NCI-H2196 treated with DMSO at 0.1 percent for 48 hours (cell line): ENCODE results near the gene CENPT.

Source experiments
- DNase-seq: peaks from one replicate; lab custom pipeline; 2025; ENCODE audit not compliant: unreplicated experiment; lab: John Stamatoyannopoulos, UW

CENPT gene

DNA sequence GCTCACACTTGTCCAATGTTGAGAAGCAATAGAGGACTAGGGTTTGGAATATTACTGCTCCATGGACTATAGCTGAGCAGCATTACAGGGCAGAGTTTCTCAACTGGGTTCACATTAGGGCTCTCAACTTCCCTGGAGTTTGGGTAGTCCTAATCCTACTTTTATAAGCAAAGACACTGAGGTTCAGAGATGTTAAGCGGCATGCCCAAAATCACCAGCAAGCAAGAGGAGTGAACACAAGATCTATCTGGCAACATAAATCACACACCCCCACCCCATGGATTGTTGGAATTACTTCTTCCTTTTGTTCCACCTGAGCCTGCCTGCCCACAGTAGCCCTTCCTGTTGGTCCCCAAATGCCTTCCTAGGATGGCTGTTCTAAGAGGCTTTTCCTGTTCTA is 35.6 kb downstream of the CENPT start:
- no peak for DNase-seq

DNA sequence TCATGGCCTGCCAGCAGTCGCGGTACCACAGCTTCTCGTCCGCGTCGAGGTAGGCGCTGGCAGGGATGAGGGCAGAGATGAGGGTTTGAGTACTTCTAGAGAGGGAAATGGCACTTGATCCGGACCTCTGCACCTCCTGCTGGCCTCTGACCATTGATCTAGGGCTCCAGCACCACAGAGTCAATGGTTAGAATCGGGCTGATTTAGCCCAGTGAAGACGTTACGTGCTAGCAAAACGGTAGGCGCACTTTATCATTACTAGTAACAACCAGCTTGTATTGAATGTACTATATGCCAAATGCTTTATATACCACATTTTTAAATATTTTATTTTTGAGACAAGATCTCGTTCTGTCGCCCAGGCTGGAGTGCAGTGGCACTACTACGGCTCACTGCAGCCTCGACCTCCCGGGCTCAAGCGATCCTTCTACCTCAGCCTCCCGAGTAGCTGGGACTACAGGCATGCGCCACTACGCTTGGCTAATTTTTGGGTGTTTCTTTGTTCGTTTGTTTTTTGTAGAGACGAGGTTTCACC is 40.3 kb downstream of the CENPT start:
- no peak for DNase-seq

DNA sequence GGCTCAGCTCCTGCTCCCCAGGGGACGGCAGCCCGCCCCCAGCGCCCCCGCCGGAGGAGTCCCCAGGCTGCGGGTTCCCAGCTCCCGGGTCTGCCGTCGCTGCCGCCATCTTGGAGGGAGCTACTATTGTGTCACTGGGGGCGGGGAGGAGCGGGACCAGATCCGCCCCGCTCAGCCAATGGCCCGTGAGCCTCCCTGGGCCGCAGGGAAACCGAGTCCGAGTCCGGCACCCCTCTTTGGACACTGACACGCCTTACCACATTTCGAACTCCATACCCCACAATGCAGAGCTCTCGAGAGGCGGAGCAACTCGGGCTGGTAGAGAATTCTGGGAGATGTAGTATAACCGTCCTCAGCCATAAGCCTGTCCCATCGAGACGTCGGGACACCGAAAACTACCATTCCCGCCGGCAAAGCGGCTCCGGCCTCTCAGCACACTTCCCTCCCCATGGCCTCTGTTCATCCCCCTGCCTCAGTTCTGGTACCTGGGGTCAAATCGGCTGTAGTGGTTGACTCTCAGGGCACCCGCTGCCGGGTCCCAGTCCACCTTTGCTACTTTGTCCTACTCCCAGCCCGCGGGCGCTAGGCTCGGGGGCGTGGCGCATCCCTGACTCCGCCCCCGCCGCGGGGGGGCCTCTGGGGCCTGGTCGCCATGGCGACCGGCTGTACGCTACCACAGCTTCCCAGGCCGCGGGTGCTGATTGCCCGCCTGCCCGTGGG is 40.9 kb downstream of the CENPT start, which contains the start of the genes RANBP10 and TSNAXIP1:
Gene RANBP10, minus strand, starts transcription at position 133 of the 720 bp plus-strand sequence. Its CDS starts 24 bp downstream, at position 109.
Gene TSNAXIP1, plus strand, starts transcription at position 462 of the 720 bp plus-strand sequence. CDS start 261 bp downstream, outside the sequence.
- DNase-seq, result peak; percentile 88

DNA sequence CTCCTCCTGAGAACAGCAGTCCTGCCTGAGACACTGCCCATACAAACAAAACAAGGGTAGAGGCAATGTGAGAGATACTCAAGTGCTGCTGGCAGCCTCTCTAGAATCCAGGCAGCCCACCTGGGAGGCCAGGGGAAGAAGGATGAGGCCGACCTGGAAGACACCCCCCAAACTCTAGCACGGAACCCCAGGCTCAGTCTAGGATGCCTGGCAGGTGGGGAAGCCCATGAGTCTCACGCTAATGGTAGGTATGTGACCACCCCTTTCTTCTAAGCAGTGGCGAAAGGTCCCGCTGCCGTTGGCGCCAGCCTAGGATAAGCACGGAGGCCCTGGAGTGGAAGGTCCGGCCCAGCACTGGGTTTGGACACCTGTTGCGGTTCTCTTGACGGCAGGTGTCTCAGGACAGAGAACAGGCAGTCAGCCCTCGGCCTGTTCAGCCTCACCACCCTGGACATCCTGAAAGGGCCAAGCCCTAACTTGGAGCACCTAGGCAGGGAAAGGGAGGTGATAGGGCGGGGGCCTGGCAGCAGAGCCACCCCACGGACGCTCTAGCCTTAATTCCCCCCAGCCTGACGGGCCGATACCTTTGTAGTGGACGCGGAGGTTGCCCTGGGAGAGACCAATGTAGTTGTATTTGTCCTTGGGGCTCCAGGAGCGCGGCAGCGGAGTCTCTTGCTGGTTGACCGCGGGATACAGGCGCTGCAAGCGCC is 41.6 kb downstream of the CENPT start:
- no peak for DNase-seq

DNA sequence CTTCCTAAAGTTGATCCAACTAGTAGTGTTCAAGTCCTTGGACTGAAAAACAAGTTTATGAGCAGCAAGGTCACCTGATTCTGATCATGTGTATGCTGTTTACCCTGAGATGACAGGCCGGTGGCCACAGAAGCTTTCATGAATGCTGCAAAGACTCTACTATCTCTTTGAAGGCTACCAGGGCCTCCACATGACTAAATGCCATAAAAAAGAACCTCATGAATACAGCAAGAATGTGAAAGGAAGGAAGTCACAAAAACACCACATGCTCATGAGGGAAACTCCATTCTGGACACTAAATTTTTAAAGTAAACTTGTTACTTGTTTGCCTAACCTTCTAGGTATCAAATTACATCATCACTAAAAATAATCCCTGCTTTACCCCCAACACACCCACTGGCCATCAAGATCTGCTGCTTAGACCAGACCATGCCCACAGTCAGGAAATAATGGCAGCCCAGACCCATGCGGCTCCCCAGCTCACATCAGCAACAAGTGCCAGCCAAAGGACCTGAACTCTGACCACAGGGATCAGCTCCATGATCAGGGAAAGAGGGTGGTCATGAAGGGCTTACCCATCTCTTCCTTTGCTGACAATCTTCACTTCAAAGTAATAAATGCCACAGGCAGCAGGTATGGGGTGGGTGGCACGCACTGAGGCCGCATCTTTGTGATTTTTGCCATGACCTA is 42.5 kb downstream of the CENPT start:
- no peak for DNase-seq

DNA sequence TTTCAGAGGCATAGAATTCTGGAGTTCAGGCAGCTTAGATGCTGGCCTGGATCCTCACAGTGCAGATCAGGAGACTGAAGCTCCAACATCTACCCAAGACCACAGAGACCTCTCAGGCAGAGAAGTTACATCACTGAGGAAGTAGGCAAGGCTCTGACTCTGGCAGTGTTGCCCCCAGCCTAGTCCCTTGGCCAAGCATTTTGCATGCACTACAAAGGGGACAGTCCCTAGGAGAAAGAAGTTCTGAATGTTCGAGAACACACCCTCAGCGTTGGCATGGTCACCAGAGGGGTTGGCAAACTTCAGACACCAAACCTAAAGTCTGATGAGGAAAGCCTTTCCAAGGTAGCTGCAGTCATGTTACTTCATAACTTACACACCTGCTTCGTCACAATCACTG is 43.6 kb downstream of the CENPT start:
- no peak for DNase-seq

DNA sequence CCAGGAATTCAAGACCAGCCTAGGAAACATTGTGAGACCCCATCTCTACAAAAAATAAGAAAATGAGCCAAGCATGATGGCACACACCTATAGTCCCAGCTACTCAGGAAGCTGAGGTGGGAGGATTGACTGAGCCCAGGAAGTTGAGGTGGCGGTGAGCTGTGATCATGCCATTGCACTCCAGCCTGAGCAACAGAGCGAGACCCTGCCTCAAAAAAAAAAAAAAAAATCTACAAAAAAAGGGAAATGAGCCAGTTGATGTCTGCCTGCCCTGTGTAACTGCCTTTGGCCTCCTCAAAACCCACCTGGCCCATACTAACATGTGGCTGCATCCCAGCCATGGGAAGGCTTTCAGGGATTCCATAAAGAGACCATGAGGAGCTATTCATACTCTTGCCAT is 45.6 kb downstream of the CENPT start:
- DNase-seq, result no peak

DNA sequence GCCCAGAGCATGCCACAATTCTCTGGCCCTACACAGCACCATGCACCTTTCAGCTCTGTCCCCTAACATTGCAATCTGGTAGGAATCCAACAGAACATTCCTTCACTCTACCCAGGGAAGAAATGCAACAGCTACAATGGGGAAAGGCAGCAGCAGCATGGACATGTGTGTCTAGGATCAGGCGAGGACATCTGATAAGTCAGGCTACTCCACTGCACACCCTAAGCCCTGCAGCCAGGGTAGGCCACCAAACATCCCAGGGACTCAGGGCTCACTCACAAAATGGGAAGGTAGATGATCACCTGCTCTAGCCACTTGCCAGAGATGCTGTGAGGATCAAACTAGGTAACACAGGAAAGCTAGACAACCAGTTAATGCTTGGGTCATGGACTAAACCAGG is 46.3 kb downstream of the CENPT start:
- no peak for DNase-seq

DNA sequence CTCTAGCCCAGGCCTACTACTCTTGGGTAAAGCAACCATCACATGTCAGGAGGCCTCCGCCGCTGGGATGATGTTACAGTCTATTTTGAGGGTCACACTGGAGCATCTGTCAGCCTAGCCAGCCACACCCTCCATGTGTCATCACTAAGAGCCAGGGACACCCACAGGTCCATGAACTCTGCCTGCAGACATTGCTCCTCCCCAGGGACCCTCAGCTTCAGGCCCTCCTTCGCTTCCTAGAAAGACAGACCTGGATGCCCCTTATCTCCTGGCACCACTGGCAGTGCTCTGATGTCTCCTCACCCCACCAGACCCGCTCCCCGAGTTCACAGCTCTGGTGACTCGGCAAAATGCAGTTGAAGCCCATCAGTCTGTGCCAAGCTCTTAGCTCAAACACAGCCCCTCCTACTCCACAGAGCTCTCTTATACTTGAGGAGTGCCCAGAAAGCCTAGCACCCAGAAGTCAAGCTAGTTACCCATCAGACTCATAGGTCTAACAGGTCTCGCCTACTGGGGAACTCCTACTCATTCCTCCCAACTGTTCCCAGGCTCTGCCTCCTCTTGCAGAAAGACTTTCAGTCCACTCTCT is 47.1 kb downstream of the CENPT start:
- no peak for DNase-seq

DNA sequence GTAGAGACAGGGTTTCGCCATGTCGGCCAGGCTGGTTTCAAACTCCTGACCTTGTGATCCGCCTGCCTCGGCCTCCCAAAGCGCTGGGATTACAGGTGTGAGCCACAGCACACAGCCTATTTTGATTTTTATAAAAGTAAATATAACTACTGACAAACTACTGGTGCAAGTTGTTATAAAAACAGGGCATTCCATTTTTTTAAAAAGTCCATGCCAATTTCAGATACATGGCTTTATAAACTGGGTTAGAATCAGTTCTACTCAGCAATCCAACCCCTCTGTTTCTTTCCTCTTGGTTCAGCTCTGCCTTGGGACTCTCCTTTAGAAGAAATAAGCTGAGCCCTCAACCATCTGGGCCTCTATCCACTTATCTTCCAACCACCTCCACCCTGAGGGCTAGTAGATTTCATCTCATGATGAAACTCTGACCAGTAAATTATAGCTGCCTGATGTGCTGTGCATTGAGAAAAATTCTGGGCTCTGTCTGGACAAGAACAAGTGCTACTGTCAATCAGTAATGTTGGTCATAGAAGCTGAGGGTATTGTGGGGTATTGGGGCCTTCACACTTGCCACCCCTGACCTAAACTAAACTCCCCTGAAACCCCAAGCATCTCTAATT is 51.3 kb downstream of the CENPT start:
- no peak for DNase-seq

DNA sequence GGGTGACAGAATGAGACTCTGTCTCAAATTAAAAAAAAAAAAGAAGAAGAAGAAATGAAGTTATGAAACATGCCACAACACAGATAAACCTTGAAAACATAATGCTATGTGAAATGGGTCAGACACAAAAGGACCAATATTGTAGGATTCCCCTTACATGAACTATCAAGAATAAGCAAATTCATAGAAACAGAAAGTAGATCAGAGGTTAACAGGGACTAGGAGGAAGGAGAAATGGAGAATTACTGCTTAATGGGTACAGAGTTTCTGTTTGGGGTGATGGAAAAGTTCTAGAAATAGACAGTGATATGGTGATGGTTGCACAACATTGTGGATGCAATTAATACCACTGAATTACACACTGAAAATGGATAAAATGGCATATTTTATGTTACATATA is 57.4 kb downstream of the CENPT start:
- DNase-seq, result no peak

DNA sequence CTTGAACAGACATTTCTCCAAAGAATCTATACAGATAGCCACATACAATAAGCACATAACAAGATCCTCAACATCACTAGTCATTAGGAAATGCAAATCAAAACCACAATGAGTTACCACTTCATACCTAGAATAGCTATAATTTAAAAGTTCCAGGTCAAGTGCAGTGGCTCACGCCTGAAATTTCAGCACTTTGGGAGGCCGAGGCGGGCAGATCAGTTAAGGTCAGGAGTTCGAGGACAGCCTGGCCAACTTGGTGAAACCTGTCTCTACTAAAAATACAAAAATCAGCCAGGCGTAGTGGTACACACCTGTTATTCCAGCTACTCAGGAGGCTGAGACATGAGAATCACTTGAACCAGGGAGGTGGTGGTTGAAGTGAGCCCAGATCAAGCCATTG is 61.0 kb downstream of the CENPT start:
- DNase-seq, result no peak

DNA sequence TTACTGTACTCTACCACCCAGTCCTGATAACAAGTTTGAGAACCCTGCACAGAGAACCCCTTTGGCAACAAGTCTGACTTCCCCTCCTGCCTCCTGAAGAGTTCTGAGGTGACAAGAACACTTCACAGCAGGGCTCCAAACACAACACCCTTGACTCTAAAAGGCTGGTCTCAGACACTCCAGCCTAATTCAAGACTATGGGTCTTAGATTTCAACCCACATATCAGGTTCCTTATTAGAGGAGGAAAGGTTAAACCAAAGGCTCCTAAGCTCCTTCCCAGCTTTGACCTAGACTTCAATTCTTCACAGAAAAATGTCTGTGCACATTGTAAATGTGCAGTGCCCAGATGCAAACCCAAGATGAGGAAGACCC is 64.2 kb downstream of the CENPT start:
- DNase-seq, result no peak

DNA sequence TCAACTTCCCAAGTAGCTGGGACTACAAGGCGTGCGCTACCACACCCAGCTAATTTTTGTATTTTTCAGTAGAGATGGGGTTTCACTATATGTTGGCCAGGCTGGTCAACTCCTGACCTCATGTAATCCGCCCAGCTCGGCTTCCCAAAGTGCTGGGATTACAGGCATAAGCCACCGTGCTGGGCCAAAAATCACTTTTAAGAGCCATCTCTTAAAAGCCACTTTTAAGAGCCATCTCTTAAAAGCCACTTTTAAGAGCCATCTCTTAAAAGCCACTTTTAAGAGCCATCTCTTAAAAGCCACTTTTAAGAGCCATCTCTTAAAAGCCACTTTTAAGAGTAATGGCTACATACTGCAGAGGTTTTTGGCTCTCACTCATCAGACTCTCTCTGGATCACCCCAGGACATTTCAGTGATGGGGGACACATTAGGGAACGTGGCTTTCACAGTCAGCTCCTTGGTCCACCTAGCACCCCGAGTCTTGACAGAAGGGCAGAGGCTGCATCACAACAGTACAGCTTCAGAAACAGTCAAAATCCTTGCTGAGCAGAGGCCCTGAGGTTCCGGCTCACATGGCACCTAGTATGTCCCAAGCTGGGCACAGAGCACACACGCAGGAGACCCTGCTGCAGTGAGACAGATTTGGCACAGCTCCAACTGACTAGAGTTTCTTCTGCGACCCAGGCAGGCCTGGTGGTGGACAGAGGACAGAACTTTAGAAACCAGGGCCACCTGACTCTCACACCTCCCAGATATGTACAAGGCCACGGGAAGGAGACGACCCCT is 64.7 kb downstream of the CENPT start:
- no peak for DNase-seq

DNA sequence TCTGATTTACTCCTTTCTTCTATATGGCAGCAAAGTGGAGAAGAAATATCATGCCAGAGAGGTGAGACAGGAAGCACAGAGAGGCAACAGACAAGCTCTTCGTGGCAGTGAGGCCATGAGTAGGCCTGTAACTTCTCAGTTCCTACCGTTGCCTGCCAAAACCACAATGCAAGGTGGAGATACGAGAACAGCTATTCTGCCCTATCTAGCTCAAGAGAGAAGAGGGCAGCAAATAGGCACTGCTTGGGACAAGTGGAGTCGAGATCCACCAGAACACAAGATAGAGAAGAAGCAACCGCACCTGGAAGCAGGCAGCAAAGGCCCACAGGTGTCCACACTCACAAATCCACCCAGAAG is 66.0 kb downstream of the CENPT start:
- DNase-seq, result no peak

DNA sequence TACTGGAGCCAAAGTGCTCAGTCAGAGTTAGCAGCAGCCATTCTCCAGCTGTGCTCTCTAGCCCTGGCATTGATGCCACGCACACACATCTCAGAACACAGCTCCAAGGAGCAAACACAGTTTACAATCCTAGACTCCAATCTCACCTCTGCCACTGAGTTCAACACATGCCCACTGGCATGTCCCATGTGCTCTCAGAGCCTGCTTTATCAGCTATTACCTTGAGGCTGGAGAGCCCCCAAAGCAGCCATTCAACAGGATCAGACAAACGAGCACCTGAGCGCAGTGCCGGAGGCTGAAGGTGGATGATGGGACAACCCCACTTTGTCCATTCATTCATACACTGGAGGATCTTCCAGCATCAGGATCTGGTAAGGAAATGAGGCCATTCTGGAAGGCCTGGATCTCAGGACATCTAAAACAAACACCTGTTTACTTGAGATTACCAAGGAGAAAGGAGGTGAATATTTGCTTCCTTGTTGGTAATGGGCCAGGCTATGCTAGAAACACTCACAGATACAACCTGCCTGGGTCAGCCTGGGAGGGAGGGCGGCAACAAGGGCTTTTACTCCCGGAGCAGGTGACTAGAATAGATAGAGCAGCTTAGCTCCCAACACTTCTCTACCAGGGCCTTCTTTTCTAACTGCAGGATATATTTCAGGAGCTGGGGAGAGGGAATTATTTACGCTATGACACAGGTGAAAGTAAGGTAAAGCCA is 66.5 kb downstream of the CENPT start:
- DNase-seq, result no peak

DNA sequence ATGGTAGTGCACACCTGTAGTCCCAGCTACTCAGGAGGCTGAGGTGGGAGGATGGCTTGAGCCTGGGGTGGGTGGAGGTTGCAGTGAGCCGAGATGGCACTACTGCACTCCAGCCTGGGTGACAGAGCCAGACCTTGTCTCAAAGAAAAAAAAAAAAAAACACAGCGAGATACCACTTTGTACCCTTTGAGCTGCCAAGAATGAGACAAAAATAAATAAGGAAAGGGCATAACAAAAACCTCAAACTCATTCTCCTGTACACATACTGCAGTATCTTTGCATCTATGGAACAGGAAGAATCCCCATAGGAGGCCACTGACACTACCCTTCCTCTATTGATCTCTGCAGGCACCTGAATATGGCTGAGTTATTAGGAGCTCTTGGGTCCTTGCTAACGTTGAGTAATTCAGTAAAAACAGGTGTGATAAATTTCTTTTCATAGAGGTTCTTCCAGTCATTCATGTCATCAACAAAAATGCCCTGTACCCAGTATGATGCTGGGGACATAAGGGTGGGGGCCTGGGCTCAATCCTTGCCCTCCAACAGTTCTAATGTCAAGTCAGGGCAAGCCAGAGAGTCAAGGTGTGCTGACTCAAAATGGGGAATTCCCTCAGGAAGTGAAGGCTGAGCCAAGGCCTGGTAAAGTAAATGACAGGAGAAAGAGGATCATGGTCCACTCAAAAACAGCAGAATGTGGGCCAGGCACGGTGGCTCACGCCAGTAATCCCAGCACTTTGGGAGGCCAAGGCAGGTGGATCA is 68.1 kb downstream of the CENPT start:
- DNase-seq, result no peak
